ENCODE data around the gene LINGO3.
"Not testable (repeated sequence)": the region's sequence is repeated elsewhere in the genome, so short reads cannot be mapped to it uniquely, and the experiment has no call there.

Gene LINGO3

GRCh38 chr19:2291185-2291751 lies 16.7 kb downstream of the LINGO3 start:
- H3K9me3 ChIP-seq (ENCODE audit: control insufficient read depth, insufficient read depth, low read length), result no peaks in the 10 kb centered on the region
- no peaks in the 10 kb centered on the region; the same call in 1 of the 2 replicates for H3K4me1 ChIP-seq (ENCODE audit: insufficient read depth, low read length)
- peak overlapping the region; percentile 31; the same call in 1 of the 2 replicates for H3K9ac ChIP-seq (ENCODE audit: low read depth, low read length)
- H3K36me3 ChIP-seq (ENCODE audit: insufficient read depth, low read length), result no peaks in the 10 kb centered on the region

DNA sequence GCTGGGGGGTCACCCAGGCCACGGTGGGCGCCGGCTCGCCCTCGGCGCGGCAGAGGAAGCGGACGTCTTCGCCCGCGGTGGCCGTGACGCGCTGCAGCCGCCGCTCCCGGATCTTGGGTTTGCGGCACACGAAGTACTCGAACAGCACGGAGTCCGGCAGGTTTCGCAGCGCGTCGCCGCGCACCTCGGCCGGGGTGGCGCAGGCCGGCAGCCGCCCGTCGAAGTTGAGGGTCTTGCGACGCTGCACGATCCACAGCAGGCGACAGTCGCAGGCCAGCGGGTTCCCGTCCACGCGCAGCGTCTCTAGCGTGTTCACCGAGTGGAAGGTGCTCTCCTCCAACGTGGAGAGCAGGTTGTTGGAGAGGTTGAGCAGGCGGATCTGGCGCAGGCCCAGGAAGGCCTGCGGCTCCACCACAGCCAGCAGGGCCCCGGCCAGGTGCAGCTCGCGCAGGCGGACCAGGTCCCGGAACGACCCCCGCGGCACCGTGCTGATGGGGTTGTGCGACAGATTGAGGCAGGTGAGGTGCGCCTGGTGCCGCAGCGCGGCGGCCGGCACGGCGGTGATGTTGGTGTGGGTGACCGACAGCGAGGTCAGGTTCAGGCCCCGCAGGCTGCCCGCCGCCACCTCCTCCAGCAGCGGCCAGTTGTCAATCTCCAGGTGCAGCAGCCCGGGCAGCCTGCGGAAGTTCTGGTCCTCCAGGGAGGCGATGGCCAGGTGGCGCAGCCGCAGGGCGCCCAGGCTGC lies 17.3 kb downstream of the LINGO3 start:
- no peaks in the 10 kb centered on the region; the same call in 1 of the 2 replicates for H3K4me1 ChIP-seq (ENCODE audit: insufficient read depth, low read length)
- H3K9ac ChIP-seq (ENCODE audit: low read depth, low read length), result peak overlapping the region; percentile 17; the same call in 1 of the 2 replicates
- no peaks in the 10 kb centered on the region for H3K36me3 ChIP-seq (ENCODE audit: insufficient read depth, low read length)
- H3K9me3 ChIP-seq (ENCODE audit: control insufficient read depth, insufficient read depth, low read length), result no peaks in the 10 kb centered on the region

- Histone ChIP-seq H3K36me3 (ENCODE audit: insufficient read depth, low read length) (no peaks in the 10 kb centered on the region), H3K9me3 (ENCODE audit: control insufficient read depth, insufficient read depth, low read length) (no peaks in the 10 kb centered on the region), H3K9ac (ENCODE audit: low read depth, low read length) (peak overlapping the region; percentile 17; the same call in 1 of the 2 replicates), H3K4me1 (ENCODE audit: insufficient read depth, low read length) (no peaks in the 10 kb centered on the region; the same call in 1 of the 2 replicates)
Measured at GRCh38 chr19:2289714-2290435, 18.1 kb downstream of the LINGO3 start.

DNA sequence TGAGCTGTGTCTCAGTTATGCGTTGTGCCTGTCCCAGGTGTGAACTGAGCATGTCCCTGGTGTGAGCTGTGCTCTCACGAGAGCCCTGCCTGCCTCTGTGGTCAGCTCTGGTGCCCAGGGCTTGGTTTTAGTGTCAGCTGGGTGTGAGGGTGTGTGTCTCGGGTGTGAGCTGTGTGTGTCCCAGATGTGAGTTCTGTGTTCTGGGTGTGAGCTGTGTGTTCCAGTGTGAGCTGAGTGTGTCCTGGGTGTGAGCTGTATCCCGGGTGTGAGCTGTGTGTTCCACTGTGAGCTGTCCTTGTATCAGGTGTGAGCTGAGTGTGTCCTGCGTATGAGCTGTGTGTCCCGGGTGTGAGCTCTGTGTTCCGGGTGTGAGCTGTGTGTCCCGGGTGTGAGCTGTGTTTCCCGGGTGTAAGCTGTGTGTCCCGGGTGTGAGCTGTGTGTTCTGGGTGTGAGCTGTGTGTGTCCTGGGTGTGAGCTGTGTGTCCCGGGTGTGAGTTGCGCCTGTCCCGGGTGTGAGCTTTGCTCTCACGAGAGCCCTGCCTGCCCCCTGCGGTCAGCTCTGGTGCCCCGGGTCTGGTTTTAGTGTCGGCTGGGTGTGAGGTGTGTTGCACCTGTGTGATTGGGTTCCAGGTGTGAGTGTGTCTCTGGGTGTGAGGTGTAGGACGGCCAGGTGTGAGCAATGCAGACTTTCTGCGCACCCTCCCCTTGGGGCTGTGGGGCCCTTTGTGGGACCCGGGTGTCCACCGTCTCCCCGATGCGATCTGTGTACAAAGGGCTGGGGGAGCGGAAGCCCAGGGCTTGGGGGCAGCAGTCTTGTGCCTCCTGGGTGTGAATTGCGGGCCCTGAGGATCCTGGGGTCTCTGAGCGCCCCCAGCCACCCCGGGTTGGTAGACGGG lies 18.9 kb downstream of the LINGO3 start:
- no peaks in the 10 kb centered on the region; the same call in 1 of the 2 replicates for H3K4me1 ChIP-seq (ENCODE audit: insufficient read depth, low read length)
- no peaks in the 10 kb centered on the region for H3K36me3 ChIP-seq (ENCODE audit: insufficient read depth, low read length)
- no peaks in the 10 kb centered on the region for H3K9me3 ChIP-seq (ENCODE audit: control insufficient read depth, insufficient read depth, low read length)
- H3K9ac ChIP-seq (ENCODE audit: low read depth, low read length), result no peak overlapping the region

DNA sequence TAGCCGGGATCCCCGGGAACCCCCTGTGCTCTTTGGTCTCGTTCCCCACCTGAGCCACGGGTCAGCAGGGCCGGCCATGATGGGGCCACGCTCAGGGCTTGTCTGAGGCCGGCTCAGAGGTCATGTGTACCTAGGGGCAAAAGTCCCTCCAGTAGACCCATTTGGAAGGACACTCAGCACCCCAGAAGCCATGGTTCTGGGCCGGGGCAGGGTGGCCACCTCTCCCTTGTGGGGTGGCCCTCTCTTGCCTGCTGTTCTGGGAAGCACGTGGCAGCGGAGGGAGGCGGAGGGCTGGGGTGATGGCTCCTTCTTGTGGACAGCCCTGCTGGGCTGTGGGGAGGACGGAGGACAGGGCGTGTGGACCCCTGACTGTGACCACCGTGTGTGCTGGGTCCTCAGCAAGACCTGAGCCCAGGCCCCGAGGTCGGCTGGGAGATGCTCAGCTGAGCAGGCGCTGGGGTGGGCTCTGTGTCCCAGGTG lies 19.6 kb downstream of the LINGO3 start:
- H3K36me3 ChIP-seq (ENCODE audit: insufficient read depth, low read length), result no peaks in the 10 kb centered on the region
- no peak overlapping the region for H3K9ac ChIP-seq (ENCODE audit: low read depth, low read length)
- no peaks in the 10 kb centered on the region; the same call in 1 of the 2 replicates for H3K4me1 ChIP-seq (ENCODE audit: insufficient read depth, low read length)
- no peaks in the 10 kb centered on the region for H3K9me3 ChIP-seq (ENCODE audit: control insufficient read depth, insufficient read depth, low read length)

- no peak overlapping the region for H3K9ac ChIP-seq (ENCODE audit: low read depth, low read length)
- H3K4me1 ChIP-seq (ENCODE audit: insufficient read depth, low read length), result no peaks in the 10 kb centered on the region; the same call in 1 of the 2 replicates
- H3K9me3 ChIP-seq (ENCODE audit: control insufficient read depth, insufficient read depth, low read length), result no peaks in the 10 kb centered on the region
- H3K36me3 ChIP-seq (ENCODE audit: insufficient read depth, low read length), result no peaks in the 10 kb centered on the region
Measured at GRCh38 chr19:2287585-2288337, 20.2 kb downstream of the LINGO3 start.

DNA sequence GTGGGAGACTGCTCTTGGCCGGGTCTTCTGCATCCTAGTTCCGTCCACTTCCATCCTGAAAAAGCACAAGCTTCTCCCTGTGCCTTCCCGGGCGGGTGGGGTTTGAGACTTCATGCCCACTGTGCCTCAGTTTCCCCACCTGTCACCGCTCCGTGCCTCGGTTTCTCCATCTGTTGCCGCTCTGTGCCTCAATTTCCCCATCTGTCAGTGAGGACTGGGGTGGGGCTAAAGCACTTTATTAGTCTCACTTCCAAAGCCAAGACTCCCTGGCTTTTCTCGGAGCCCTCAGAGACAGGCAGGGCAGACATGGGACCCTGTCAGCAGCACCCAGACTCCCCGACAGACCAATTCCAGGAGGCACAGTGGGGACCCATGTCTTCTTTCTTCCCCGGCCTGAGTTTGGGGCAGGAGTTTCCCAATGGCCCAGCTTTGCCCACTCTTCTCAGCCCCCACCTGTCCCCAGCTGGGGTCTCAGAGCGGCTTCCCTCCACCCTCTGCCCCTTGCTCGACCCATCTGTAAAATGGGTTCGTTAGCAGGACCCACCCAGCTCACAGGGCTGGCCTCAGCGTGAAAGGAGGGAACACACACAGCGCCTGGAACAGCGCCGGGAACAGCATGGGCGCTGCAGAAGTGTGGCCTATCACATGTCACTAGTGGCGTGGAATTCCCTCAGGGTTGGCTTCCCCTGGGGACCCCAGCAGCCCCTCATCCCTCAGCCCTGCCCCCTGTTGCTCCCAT lies 21.4 kb downstream of the LINGO3 start:
- Histone ChIP-seq H3K9me3 (ENCODE audit: control insufficient read depth, insufficient read depth, low read length) (no peaks in the 10 kb centered on the region), H3K9ac (ENCODE audit: low read depth, low read length) (no peak overlapping the region), H3K4me1 (ENCODE audit: insufficient read depth, low read length) (no peaks in the 10 kb centered on the region; the same call in 1 of the 2 replicates), H3K36me3 (ENCODE audit: insufficient read depth, low read length) (no peaks in the 10 kb centered on the region)

DNA sequence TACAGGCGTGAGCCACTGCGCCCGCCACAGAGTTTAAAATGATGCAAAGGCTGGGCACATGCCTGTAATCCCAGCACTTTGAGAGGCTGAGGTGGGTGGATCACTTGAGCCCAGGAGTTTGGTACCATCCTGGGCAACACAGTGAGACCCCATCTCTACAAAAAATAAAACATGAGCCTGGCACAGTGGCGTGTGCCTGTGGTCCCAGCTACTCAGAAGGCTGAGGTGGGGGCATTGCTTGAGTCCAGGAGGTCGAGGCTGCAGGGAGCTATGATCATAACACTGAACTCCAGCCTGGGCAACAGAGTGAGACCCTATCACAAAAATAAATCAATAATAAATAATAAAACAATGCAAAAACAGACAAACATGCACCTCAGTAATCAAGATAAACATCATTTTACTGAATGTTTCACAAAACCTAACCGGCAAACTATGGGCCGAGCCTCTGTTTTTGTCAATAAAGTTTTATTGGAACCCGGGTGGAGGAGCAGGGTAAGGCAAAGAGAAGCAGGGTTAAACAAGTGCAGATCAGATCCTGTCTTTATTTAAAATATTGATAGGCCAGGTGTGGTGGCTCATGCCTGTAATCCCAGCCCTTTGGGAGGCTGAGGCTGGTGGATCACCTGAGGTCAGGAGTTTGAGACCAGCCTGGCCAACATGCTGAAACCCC lies 24.0 kb downstream of the LINGO3 start:
- Histone ChIP-seq H3K9ac (ENCODE audit: low read depth, low read length) (no peak overlapping the region), H3K36me3 (ENCODE audit: insufficient read depth, low read length) (no peaks in the 10 kb centered on the region), H3K9me3 (ENCODE audit: control insufficient read depth, insufficient read depth, low read length) (no peaks in the 10 kb centered on the region), H3K4me1 (ENCODE audit: insufficient read depth, low read length) (no peaks in the 10 kb centered on the region)

DNA sequence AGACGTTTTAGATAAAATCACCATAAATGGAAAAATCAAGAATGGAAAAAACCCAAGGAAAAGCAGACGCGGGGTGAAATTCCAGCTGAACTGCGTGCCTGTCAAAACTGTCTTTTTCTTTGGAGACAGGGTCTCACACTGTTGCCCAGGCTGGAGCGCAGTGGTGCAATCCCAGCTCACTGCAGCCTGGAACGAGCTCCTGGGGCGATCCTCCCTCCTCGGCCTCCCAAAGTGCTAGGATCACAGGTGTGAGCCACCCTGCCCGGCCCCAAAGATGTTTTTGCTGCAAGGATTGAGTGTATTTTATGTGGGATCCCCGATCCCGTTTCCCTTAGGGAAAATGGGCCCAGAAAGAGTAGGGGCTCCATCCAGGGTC lies 25.1 kb downstream of the LINGO3 start:
- Histone ChIP-seq H3K36me3 (ENCODE audit: insufficient read depth, low read length) (no peaks in the 10 kb centered on the region), H3K9me3 (ENCODE audit: control insufficient read depth, insufficient read depth, low read length) (no peaks in the 10 kb centered on the region), H3K9ac (ENCODE audit: low read depth, low read length) (no peak overlapping the region), H3K4me1 (ENCODE audit: insufficient read depth, low read length) (no peaks in the 10 kb centered on the region)

DNA sequence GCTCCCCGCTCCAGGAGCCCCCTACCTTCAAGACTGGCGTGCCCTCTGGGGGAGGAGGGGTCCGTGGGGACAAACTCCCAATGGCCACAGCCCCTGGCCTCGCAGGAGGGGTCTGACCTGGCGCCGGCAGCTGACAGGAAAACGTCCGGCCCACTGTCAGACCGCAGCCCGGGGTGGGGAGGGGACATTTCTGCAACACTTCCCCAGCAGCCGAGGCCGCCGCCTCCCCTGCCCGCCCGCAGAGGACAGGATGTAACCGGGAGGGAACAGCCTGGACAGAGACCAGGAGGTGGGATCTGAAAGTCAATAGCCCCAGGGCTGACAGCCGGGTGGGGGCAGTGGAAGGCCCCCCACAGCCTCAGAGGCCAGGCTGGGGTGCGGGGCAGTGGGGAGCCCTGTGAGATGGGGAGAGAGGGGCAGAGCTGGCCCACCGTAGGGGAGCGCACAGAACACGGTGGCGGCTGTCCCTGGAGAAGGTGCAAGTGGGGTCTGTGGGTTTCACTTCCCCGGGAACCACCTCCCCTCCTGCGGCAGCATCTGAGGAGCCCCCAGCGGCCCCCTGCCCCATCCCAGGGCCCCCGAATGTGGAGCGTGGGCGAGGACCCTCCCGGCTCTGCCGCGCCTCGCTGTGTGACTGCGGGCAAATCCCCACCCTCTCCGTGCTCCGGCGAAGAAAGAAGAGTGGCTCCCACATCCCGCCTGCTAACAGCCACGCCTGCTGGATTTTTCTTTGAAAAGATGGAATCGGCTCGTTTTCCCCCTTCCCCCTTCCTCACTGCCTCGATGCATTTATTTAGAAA lies 25.7 kb downstream of the LINGO3 start, which contains the start of gene PEAK3:
PEAK3 (minus strand) TSS at position 114 of the 800 bp plus-strand sequence. CDS start 1,244 bp downstream, outside the sequence.
- H3K9me3 ChIP-seq (ENCODE audit: control insufficient read depth, insufficient read depth, low read length), result no peaks in the 10 kb centered on the region
- no peaks in the 10 kb centered on the region for H3K36me3 ChIP-seq (ENCODE audit: insufficient read depth, low read length)
- no peaks in the 10 kb centered on the region for H3K4me1 ChIP-seq (ENCODE audit: insufficient read depth, low read length)
- H3K9ac ChIP-seq (ENCODE audit: low read depth, low read length), result peak within 1 kb of the TSS; percentile 12; the same call in 1 of the 2 replicates

GRCh38 chr19:2281265-2282061 lies 26.5 kb downstream of the LINGO3 start:
- H3K9ac ChIP-seq (ENCODE audit: low read depth, low read length), result peak overlapping the region; percentile 12; the same call in 1 of the 2 replicates
- not testable (repeated sequence) for H3K4me1 ChIP-seq (ENCODE audit: insufficient read depth, low read length); H3K9me3 ChIP-seq (ENCODE audit: control insufficient read depth, insufficient read depth, low read length); H3K36me3 ChIP-seq (ENCODE audit: insufficient read depth, low read length)
